AG10803 (cell line): Measurements from ENCODE around the gene NTN4.
A peak's percentile ranks its signal among the peaks of the same experiment; 100 is the strongest.
"Not testable (repeated sequence)": the region's sequence is repeated elsewhere in the genome, so short reads cannot be mapped to it uniquely, and the experiment has no call there.

ENCODE experiments used
- DNase-seq: peaks from one replicate; pipeline ENCODE4 v3.0.0; 2010; ENCODE audit warnings: low read depth
- H3K4me3 ChIP-seq: 2 replicates; pipeline ENCODE4 v1.5.1; 2011; ENCODE audit warnings: mild to moderate bottlenecking, low read length, control low read depth
- CTCF ChIP-seq: conservative IDR thresholded peaks from 2 replicates; pipeline ENCODE4 v1.5.1; 2011; ENCODE audit warnings: mild to moderate bottlenecking, low read length, control low read depth, inconsistent platforms

NTN4 gene

GRCh38 chr12:95742586-95742985 lies 48.0 kb downstream of the NTN4 start:
- no peak for DNase-seq
- TF ChIP-seq CTCF = no peak
- H3K4me3 ChIP-seq = no peak overlapping the region

DNA sequence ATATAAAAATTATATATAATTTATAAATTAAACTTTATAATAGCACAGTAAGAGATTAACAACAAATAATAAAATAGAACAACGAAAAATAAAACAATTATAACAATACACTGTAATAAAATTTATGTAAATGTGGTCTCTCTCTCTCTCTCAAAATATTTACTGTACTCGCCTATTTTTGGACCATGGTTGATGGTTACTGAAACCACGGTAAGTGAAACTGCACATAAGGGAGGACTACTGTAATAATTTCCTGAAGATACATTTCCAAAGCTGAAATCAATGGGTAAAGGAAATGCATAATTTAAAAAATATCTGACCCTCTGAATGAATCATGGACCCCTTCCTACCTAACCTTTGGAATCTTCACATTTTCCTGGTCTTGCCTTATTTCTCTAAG lies 48.9 kb downstream of the NTN4 start:
- no peak for DNase-seq
- no peak overlapping the region for H3K4me3 ChIP-seq
- TF ChIP-seq CTCF = no peak

- H3K4me3 ChIP-seq = no peak overlapping the region
- no peak for TF ChIP-seq CTCF
- DNase-seq = no peak
Measured at GRCh38 chr12:95740751-95741150, 49.8 kb downstream of the NTN4 start.

DNA sequence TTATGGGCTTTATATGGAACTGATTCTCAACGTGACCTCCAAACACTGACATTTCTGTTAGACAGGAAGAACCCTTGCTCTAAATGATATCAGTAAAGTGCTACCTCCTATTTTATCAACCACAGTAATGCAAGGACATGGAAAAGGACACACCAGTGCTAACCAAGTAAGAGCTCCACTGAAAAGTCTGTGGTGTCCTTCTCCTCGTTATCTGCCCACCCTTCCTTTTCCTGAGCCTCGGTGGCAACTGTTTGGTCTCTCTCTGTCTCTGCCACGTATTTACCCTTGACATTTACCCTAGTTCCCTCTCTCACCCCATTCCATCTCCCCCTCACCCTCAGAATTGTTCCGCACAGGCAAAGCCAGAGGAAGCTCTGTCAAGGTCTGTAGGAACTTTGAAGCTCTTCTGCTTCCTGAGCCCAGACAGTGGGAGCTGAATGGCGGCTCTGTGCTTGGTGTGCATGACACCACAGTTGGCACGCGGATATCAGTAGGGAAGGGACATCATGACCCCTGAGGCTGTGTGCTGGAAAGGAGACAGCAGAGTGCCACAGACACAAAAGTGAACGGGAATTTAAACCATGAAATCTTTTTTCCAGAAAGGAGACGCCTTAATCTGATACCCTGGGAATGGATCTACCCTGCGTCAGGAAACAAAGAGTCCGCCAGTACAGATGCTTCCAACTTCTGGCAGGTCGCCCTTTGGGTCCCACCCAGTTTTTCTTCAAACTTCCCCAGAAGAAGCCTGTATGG lies 50.8 kb downstream of the NTN4 start:
- no peak for TF ChIP-seq CTCF

DNA sequence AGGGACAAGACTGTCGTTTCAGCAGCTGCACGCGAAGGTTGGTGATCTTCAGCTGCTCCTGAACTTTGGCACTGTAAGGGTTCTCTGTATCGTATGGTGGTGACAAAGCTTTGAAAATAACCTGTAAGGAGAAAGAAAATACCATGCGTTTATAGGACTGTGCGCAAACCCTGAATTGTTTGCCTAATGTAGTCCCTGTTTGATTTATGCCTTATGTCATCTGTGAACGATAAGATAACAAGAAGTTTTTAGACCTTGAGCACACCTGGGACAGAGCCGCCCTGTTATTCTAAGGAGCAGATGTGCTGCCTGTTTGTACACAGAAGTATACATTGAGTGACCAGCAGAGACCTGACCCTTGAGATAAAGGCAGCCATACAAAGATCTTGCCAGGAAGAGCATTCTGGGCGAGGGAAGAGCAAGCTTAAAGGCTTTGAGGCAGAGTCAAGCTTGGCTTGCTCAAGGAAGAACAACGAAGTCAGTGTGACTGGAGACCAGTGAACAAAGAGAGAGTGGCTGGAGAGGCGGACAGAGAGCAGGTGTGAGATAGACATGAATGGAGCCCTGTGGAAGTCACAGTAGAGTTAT lies 52.4 kb downstream of the NTN4 start:
- no peak overlapping the region for H3K4me3 ChIP-seq

More for the DNA sequence above, 50.8 kb downstream of the NTN4 start:
- DNase-seq = no peak
- no peak overlapping the region for H3K4me3 ChIP-seq

DNA sequence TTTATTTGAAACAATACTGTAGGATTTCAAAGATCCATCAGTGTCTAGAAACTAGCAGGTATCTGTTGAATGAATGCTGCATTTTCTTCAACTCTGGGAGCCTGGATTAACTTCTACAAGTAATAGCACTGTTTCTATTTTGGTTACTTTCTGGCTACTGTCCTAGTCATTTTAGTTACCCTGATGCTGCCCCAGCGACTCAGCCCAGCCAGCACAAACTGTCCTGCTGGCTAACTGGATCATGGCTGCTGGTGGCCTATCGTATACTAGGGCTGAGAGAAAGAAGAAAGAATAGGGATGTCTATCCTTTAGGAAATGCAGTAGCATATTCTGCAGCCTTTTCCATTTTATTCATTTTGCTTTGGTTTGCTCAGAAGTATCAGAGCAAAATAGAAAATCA lies 53.9 kb downstream of the NTN4 start:
- H3K4me3 ChIP-seq = no peak overlapping the region
- no peak for TF ChIP-seq CTCF
- peak; percentile 18 for DNase-seq

More for the DNA sequence above, 52.4 kb downstream of the NTN4 start:
- DNase-seq = no peak
- no peak for TF ChIP-seq CTCF

- not testable (repeated sequence) for DNase-seq
Measured at GRCh38 chr12:95735728-95736127, 54.8 kb downstream of the NTN4 start.

More at GRCh38 chr12:95735728-95736127, 54.8 kb downstream of the NTN4 start:
- H3K4me3 ChIP-seq = not testable (repeated sequence)
